ENCODE results near the gene AGMO. TPM values are rescaled to one million over a fixed set of nuclear protein-coding genes. Genes with fewer than 3 reads are reported as not detected.
A peak's percentile ranks its signal among the peaks of the same experiment; 100 is the strongest.

Gene AGMO
- total and polyA plus RNA-seq, 2 of the 8 experiments (the other 6 are each of a cell fraction or from before 2014, with no cell fraction given), result 0.22 to 0.45 TPM

DNA sequence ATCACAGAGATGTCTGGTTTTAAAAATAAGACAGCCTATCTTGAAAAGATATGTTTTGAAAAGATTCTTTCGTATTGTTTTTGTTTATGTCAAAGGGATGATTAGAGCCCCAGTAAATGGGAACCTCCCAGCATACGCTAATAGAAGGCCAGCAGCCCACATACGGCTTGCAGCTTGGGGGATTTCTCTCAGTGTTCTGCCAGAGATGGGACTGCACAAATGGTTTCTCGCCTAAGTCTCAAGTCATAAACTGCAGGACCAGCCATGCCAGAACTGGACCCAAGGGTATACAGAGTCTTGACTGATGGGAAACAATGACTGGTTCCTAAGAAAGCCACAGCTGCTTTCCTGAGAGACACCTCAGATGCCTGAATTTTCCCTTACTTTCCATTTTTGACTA is 352.4 kb downstream of the AGMO start:
- H2AFZ ChIP-seq (ENCODE audit: low read length), result peak overlapping the region; percentile 83; the same call in 1 of the 2 replicates
- H3K4me1 ChIP-seq (replicated peaks in 1 of 4; ENCODE audit: control insufficient read depth in 3 of 4, insufficient read depth in 4 of 4, low read length in 3 of 4), result peaks cover 0 to 3% (median 1%) of the 10 kb centered on the region in 4 experiments; a peak in 2 of 7 replicates
- no peak overlapping the region for H3K23ac ChIP-seq (ENCODE audit: insufficient read length)
- no peak overlapping the region for H4K5ac ChIP-seq (ENCODE audit: insufficient read length, low read depth, low read length)
- no peaks in the 10 kb centered on the region for H4K20me1 ChIP-seq (replicated peaks in 1 of 2; ENCODE audit: control insufficient read depth in 1 of 2, insufficient read depth in 2 of 2, low read length in 2 of 2)
- H2BK20ac ChIP-seq (ENCODE audit: low read length), result no peak overlapping the region
- H3K27ac ChIP-seq (ENCODE audit: low read depth, low read length), result no peak overlapping the region
- no peaks in the 10 kb centered on the region for H3K36me3 ChIP-seq (ENCODE audit: control insufficient read depth in 2 of 4, insufficient read depth in 4 of 4, low read length in 3 of 4)
- H3K9me3 ChIP-seq (ENCODE audit: insufficient read depth in 2 of 2, low read depth in 1 of 2, low read length in 1 of 2), result no peaks in the 10 kb centered on the region
- H2AK5ac ChIP-seq (ENCODE audit: low read depth, low read length), result no peak overlapping the region
- ChIA-PET POLR2A (ENCODE audit: partially characterized antibody) (no interaction called here), CTCF (ENCODE audit: partially characterized antibody) (interaction anchor here (1.2 kb wide), 1 partner anchor 11 kb away, joined by 3 read pairs; no protein-coding TSS in a partner anchor)
- H2BK15ac ChIP-seq (ENCODE audit: low read length), result no peak overlapping the region
- H2BK120ac ChIP-seq (replicated peaks; ENCODE audit: low read depth, low read length), result no peak overlapping the region
- no peak overlapping the region for H2BK5ac ChIP-seq (ENCODE audit: low read depth, low read length)
- no peaks in the 10 kb centered on the region for H3K27me3 ChIP-seq (replicated peaks in 1 of 4; ENCODE audit: control insufficient read depth in 3 of 4, extremely low read depth in 1 of 4, insufficient read depth in 3 of 4, low read length in 3 of 4)
- H3K4me2 ChIP-seq (ENCODE audit: insufficient read depth in 1 of 2, low read depth in 2 of 2, low read length in 2 of 2), result no peak overlapping the region
- H3K4me3 ChIP-seq (ENCODE audit: extremely low read depth in 1 of 4, insufficient read depth in 2 of 4, low read depth in 3 of 4, low read length in 4 of 4), result no peak overlapping the region
- no peak overlapping the region for H3K9ac ChIP-seq (replicated peaks in 1 of 4; ENCODE audit: extremely low read depth in 1 of 4, low read depth in 3 of 4, low read length in 3 of 4)
- H3K4ac ChIP-seq (replicated peaks; ENCODE audit: insufficient read length, low read depth, low read length), result no peak overlapping the region
- DNase-seq (ENCODE audit: low read depth in 1 of 2, low spot score in 2 of 2) (no peak), FAIRE-seq (no peak)
- H3K79me1 ChIP-seq (ENCODE audit: low read depth, low read length), result no peaks in the 10 kb centered on the region
- no peak overlapping the region for H3K14ac ChIP-seq (ENCODE audit: insufficient read length)
- H3K23me2 ChIP-seq (ENCODE audit: low read depth, low read length), result no peaks in the 10 kb centered on the region
- H4K91ac ChIP-seq (replicated peaks; ENCODE audit: insufficient read length, low read length), result no peak overlapping the region
- no peaks in the 10 kb centered on the region for H3K79me2 ChIP-seq (ENCODE audit: control insufficient read depth in 1 of 2, insufficient read depth in 2 of 2, low read length in 2 of 2)
- no peak overlapping the region for H2BK12ac ChIP-seq (ENCODE audit: low read depth, low read length)
- H3K18ac ChIP-seq (ENCODE audit: extremely low read depth, low read length), result no peak overlapping the region
- H4K8ac ChIP-seq (ENCODE audit: extremely low read depth, insufficient read depth, low read length), result no peak overlapping the region
- WGBS, 2 experiments (ENCODE audit: extremely low coverage in 1 of 2, insufficient coverage in 1 of 2, insufficient read length in 1 of 2, insufficient replicate concordance in 2 of 2, low coverage in 1 of 2, low lambda C conversion rate in 2 of 2, missing lambda C conversion rate in 1 of 2), result 84% methylated on average over 4 of the region's 4 CpGs; no CpG with 5 or more reads in 1 of the 2 experiments
- no peak overlapping the region for H3K56ac ChIP-seq (replicated peaks; ENCODE audit: insufficient read length, low read depth, low read length)
- TF ChIP-seq POLR2A (IDR thresholded peaks at IDR 0.05; ENCODE audit: control extremely low read depth in 1 of 2, low read depth in 2 of 2, low read length in 2 of 2) (no peak), NANOG (IDR thresholded peaks at IDR 0.05; ENCODE audit: insufficient read depth, low read depth, low read length, poor library complexity, severe bottlenecking) (no peak), RNF2 (IDR thresholded peaks at IDR 0.05; ENCODE audit: borderline replicate concordance, low read depth, low read length, missing control alignments, poor library complexity, severe bottlenecking) (no peak), RAD21 (IDR thresholded peaks at IDR 0.05 in 1 of 2, conservative IDR thresholded peaks at IDR 0.05 in 1 of 2; ENCODE audit: low read depth in 2 of 2, low read length in 2 of 2) (no peak), SIN3A (conservative IDR thresholded peaks at IDR 0.05 in 1 of 2, IDR thresholded peaks at IDR 0.05 in 1 of 2; ENCODE audit: low read depth in 1 of 2, low read length in 2 of 2) (no peak), TEAD4 (IDR thresholded peaks at IDR 0.05; ENCODE audit: low read depth, low read length) (no peak), TAF1 (IDR thresholded peaks at IDR 0.05; ENCODE audit: low read depth, low read length) (no peak), BCL11A (IDR thresholded peaks at IDR 0.05; ENCODE audit: low read depth in 2 of 2, low read length in 2 of 2) (no peak), SP4 (IDR thresholded peaks at IDR 0.05; ENCODE audit: low read length) (no peak), RFX5 (IDR thresholded peaks at IDR 0.05; ENCODE audit: borderline replicate concordance, low read depth, low read length) (no peak), SAP30 (IDR thresholded peaks at IDR 0.05; ENCODE audit: insufficient read depth, insufficient replicate concordance, low read length) (no peak)
- TF ChIP-seq, protein P1, sequence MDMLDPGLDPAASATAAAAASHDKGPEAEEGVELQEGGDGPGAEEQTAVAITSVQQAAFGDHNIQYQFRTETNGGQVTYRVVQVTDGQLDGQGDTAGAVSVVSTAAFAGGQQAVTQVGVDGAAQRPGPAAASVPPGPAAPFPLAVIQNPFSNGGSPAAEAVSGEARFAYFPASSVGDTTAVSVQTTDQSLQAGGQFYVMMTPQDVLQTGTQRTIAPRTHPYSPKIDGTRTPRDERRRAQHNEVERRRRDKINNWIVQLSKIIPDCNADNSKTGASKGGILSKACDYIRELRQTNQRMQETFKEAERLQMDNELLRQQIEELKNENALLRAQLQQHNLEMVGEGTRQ (IDR thresholded peaks at IDR 0.05; ENCODE audit: low read length), result no peak
